Right forelimb (tissue), 1 donor: ENCODE results near the gene IGSF9B.

Source experiments
- DNase-seq: peaks from one replicate; pipeline ENCODE4 v3.0.0-alpha.2; 2018

The IGSF9B gene

GRCh38 chr11:133952199-133953190 lies 4.3 kb downstream of the IGSF9B start:
- DNase-seq = no peak

- no peak for DNase-seq
These were observed 5.2 kb downstream of the IGSF9B start for GRCh38 chr11:133951327-133952198.

- DNase-seq = no peak
These were observed 5.9 kb downstream of the IGSF9B start for GRCh38 chr11:133950874-133951326.

- DNase-seq = no peak
These were observed 6.3 kb downstream of the IGSF9B start for GRCh38 chr11:133950421-133950820.

GRCh38 chr11:133949129-133949528 lies 7.6 kb downstream of the IGSF9B start:
- DNase-seq = no peak

GRCh38 chr11:133948711-133949110 lies 8.1 kb downstream of the IGSF9B start:
- DNase-seq = no peak

- no peak for DNase-seq
These were observed 9.4 kb downstream of the IGSF9B start for GRCh38 chr11:133947321-133947756.

GRCh38 chr11:133946541-133947318 lies 10.0 kb downstream of the IGSF9B start:
- DNase-seq = no peak

- DNase-seq = no peak
These were observed 10.7 kb downstream of the IGSF9B start for GRCh38 chr11:133946051-133946450.

- DNase-seq = no peak
These were observed 11.4 kb downstream of the IGSF9B start for GRCh38 chr11:133945087-133945974.

- DNase-seq = no peak
These were observed 12.6 kb downstream of the IGSF9B start for GRCh38 chr11:133943950-133944698.

GRCh38 chr11:133942577-133942976 lies 14.2 kb downstream of the IGSF9B start:
- DNase-seq = no peak

GRCh38 chr11:133941546-133941945 lies 15.2 kb downstream of the IGSF9B start:
- no peak for DNase-seq

- DNase-seq = no peak
These were observed 16.7 kb downstream of the IGSF9B start for GRCh38 chr11:133940034-133940433.

GRCh38 chr11:133939558-133939957 lies 17.2 kb downstream of the IGSF9B start:
- DNase-seq = no peak

GRCh38 chr11:133938166-133938565 lies 18.6 kb downstream of the IGSF9B start:
- DNase-seq = no peak

GRCh38 chr11:133937468-133937867 lies 19.3 kb downstream of the IGSF9B start:
- no peak for DNase-seq

GRCh38 chr11:133937015-133937414 lies 19.8 kb downstream of the IGSF9B start:
- DNase-seq = no peak

GRCh38 chr11:133936592-133936991 lies 20.2 kb downstream of the IGSF9B start:
- DNase-seq = no peak

- DNase-seq = no peak
These were observed 20.6 kb downstream of the IGSF9B start for GRCh38 chr11:133936136-133936535.

- no peak for DNase-seq
These were observed 21.2 kb downstream of the IGSF9B start for GRCh38 chr11:133935551-133935910.
